HCT116 (cell line): Measurements from ENCODE around the gene MARVELD1. TPM values are rescaled to one million over a fixed set of nuclear protein-coding genes. Genes with fewer than 3 reads are reported as not detected.

Experiments used
- ATAC-seq: fragments of 200-7000 bp; cut with Tn5 transposase; 2 replicates; pipeline ENCODE4 v1.9.1; 2020; ENCODE audit warnings: mild to moderate bottlenecking, moderate library complexity
- BruUV-seq: library from RNA; stranded (reverse); fragments of 400-500 nt; replicated peaks from 2 replicates; lab custom pipeline; 2021; lab: Mats Ljungman, UMichigan
- CTCF ChIA-PET: fragments of 300-600 bp; sonication (Branson Sonifier 250); formaldehyde crosslinking; loops from one replicate; lab custom pipeline; 2021; ENCODE audit warnings: antibody characterized with exemption; lab: Charles Lee
- POLR2A ChIA-PET: fragments of 300-600, 350-600 bp; sonication (Branson Sonifier 250); formaldehyde crosslinking; loops from one replicate; lab custom pipeline; 2021; ENCODE audit warnings: antibody characterized with exemption; lab: Charles Lee
- RAD21 ChIA-PET, 2 experiments: fragments of 300-600 bp; sonication (Branson Sonifier 250); formaldehyde crosslinking; loops; one replicate each; lab custom pipeline; 2023; ENCODE audit warnings: low total read pairs in 2 of 2; ENCODE audit not compliant: uncharacterized antibody in 2 of 2, unreplicated experiment in 2 of 2, low non-redundant PET in 1 of 2; lab: Charles Lee
- DNase-seq: peaks from one replicate; pipeline ENCODE4 v3.0.0-alpha.2; 2010; ENCODE audit warnings: low read depth, low spot score
- H2AFZ ChIP-seq: fragments of 200-600 bp; shearing (Covaris generic), sonication (generic); 2 replicates; pipeline ENCODE4 v1.6.1; 2017; ENCODE audit warnings: low read depth, mixed run types, mixed read lengths, antibody characterized with exemption, low read length; ENCODE audit not compliant: poor library complexity, severe bottlenecking
- H3K27ac ChIP-seq: 2 replicates; pipeline ENCODE4 v1.5.1; 2012; ENCODE audit warnings: low read depth, low read length
- H3K27me3 ChIP-seq: fragments of 200-600 bp; sonication (generic); 2 replicates; pipeline ENCODE4 v1.6.1; 2016; ENCODE audit warnings: mixed run types, low read length, mixed read lengths; ENCODE audit not compliant: insufficient read depth
- H3K36me3 ChIP-seq, 2 experiments: fragments of 200-500 bp in 1 of 2; fragments of 200-600 bp in 1 of 2; sonication (Bioruptor generic) in 1 of 2; sonication (generic) in 1 of 2; 2 replicates each; pipeline versions ENCODE4 v1.5.1 to v1.6.1; 2014 to 2016; ENCODE audit warnings: low read length in 2 of 2, inconsistent platforms in 1 of 2, mixed read lengths in 1 of 2, mixed run types in 1 of 2; ENCODE audit not compliant: insufficient read depth in 2 of 2, control insufficient read depth in 1 of 2
- H3K4me1 ChIP-seq, 2 experiments: fragments of 200-600 bp in 1 of 2; sonication (generic) in 1 of 2; 2 replicates each; pipeline versions ENCODE4 v1.5.1 to v1.6.1; 2012 to 2017; ENCODE audit warnings: low read length in 2 of 2, inconsistent platforms in 1 of 2, mild to moderate bottlenecking in 1 of 2, mixed read lengths in 1 of 2, mixed run types in 1 of 2, moderate library complexity in 1 of 2; ENCODE audit not compliant: insufficient read depth in 2 of 2, control insufficient read depth in 1 of 2
- H3K4me2 ChIP-seq: fragments of 200-600 bp; sonication (generic); 2 replicates; pipeline ENCODE4 v1.6.1; 2017; ENCODE audit warnings: mixed run types, low read length, mixed read lengths
- H3K4me3 ChIP-seq, 2 experiments: fragments of 200-600 bp in 1 of 2; sonication (generic) in 1 of 2; replicated peaks in 1 of 2; 2 replicates each; pipeline ENCODE4 v1.5.1; 2011 to 2016; ENCODE audit warnings: low read length in 2 of 2, control low read depth in 1 of 2, low read depth in 1 of 2, mild to moderate bottlenecking in 1 of 2, mixed read lengths in 1 of 2, mixed run types in 1 of 2
- H3K79me2 ChIP-seq: fragments of 200-600 bp; sonication (generic); 2 replicates; pipeline ENCODE4 v1.6.1; 2017; ENCODE audit warnings: mild to moderate bottlenecking, mixed run types, low read length, moderate library complexity, mixed read lengths; ENCODE audit not compliant: insufficient read depth
- H3K9ac ChIP-seq: fragments of 200-600 bp; sonication (generic); 2 replicates; pipeline ENCODE4 v1.6.1; 2016; ENCODE audit warnings: low read length, mixed read lengths
- H3K9me2 ChIP-seq: fragments of 200-600 bp; sonication (generic), shearing (Covaris generic); 2 replicates; pipeline ENCODE4 v1.6.1; 2017; ENCODE audit warnings: mixed run types, mild to moderate bottlenecking, moderate library complexity; ENCODE audit not compliant: insufficient read depth
- H3K9me3 ChIP-seq, 2 experiments: fragments of 200-500 bp in 1 of 2; fragments of 200-600 bp in 1 of 2; sonication (Bioruptor generic) in 1 of 2; sonication (generic) in 1 of 2; 2 replicates each; pipeline ENCODE4 v1.6.1; 2014 to 2017; ENCODE audit warnings: low read length in 2 of 2, mixed read lengths in 2 of 2, inconsistent platforms in 1 of 2, low read depth in 1 of 2, mild to moderate bottlenecking in 1 of 2, mixed run types in 1 of 2, moderate library complexity in 1 of 2; ENCODE audit not compliant: control insufficient read depth in 1 of 2, insufficient read depth in 1 of 2
- H4K20me1 ChIP-seq: fragments of 200-600 bp; sonication (generic), shearing (Covaris generic); 2 replicates; pipeline ENCODE4 v1.6.1; 2017; ENCODE audit warnings: mixed run types, mild to moderate bottlenecking, moderate library complexity; ENCODE audit not compliant: insufficient read depth
- EGR1 ChIP-seq: IDR thresholded peaks from 2 replicates; pipeline ENCODE4 v1.6.1; 2012; ENCODE audit warnings: low read depth
- ELF1 ChIP-seq: IDR thresholded peaks from 2 replicates; pipeline ENCODE4 v1.6.1; 2012; ENCODE audit warnings: low read depth, borderline replicate concordance
- EZH2 ChIP-seq: fragments of 200-600 bp; sonication (generic); IDR thresholded peaks from 2 replicates; pipeline ENCODE4 v1.6.1; 2017; ENCODE audit warnings: antibody characterized with exemption, mixed run types
- EZH2phosphoT487 ChIP-seq: fragments of 200-600 bp; IDR thresholded peaks from 2 replicates; pipeline ENCODE4 v1.6.1; 2018; ENCODE audit warnings: antibody characterized with exemption, borderline replicate concordance
- FOSL1 ChIP-seq: IDR thresholded peaks from 2 replicates; pipeline ENCODE4 v1.6.1; 2012; ENCODE audit warnings: low read depth
- JUND ChIP-seq: IDR thresholded peaks from 2 replicates; pipeline ENCODE4 v1.6.1; 2012
- POLR2A ChIP-seq: IDR thresholded peaks from 2 replicates; pipeline ENCODE4 v1.7.0; 2011; ENCODE audit warnings: borderline replicate concordance; ENCODE audit not compliant: insufficient read depth, insufficient read length; ENCODE audit errors: extremely low read depth
- RAD21 ChIP-seq: IDR thresholded peaks from 2 replicates; pipeline ENCODE4 v1.6.1; 2012; ENCODE audit warnings: low read depth, mild to moderate bottlenecking
- SP1 ChIP-seq: IDR thresholded peaks from 2 replicates; pipeline ENCODE4 v1.6.1; 2012; ENCODE audit warnings: low read depth
- SRF ChIP-seq: IDR thresholded peaks from 2 replicates; pipeline ENCODE4 v1.6.1; 2012; ENCODE audit warnings: low read depth
- intact Hi-C: fragments of 100-400 bp; cut with micrococcal nuclease; formaldehyde crosslinking; loops from 2 replicates; pipeline ENCODE4 v1.10.0; 2022
- total RNA-seq: library from RNA; stranded (reverse); gene quantifications from one replicate; pipeline ENCODE4 v1.2.1, GENCODE V29; 2021; ENCODE audit not compliant: unreplicated experiment
- TF ChIP-seq, protein P1 (sequence below): IDR thresholded peaks from 2 replicates; pipeline ENCODE4 v1.6.1; 2012; ENCODE audit warnings: low read depth
- TF ChIP-seq, protein P2 (sequence below): IDR thresholded peaks from 2 replicates; pipeline ENCODE4 v1.6.1; 2011; ENCODE audit warnings: mild to moderate bottlenecking, low read length, moderate library complexity; ENCODE audit not compliant: insufficient replicate concordance; ENCODE audit errors: extremely low read depth

Gene MARVELD1
- total RNA-seq, 1 experiment from 2014 or later = 36.1 TPM

DNA sequence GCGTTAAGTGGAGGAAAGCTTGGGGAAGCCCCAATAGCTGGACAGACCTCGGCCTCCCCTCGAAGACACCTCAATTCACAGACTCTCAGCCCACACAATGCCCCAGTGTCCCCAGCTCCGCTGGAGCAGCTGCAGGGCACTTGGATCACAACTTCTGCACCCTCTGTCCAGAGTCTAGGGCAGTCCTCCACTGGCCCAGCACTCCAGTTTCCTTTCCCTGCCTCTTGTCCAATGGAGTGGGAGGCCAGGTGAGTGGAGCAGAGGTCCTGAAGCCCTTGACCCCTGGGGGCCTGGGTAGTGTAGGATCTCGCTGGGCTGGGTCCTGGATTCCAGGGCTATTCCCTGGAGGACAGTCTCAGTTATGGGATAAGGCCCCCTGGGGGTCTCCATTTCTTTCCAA lies 46.4 kb downstream of the MARVELD1 start:
- ChIA-PET POLR2A (no interaction called here), CTCF (interaction anchor here (2.1 to 2.3 kb wide), 2 partner anchors 109 to 281 kb away, joined by 7 to 11 read pairs; no protein-coding TSS in a partner anchor), RAD21 (no interaction called here)
- ATAC-seq (no peak), DNase-seq (no peak)
- no peaks in the 10 kb centered on the region for H3K9me2 ChIP-seq
- TF ChIP-seq, protein P1, sequence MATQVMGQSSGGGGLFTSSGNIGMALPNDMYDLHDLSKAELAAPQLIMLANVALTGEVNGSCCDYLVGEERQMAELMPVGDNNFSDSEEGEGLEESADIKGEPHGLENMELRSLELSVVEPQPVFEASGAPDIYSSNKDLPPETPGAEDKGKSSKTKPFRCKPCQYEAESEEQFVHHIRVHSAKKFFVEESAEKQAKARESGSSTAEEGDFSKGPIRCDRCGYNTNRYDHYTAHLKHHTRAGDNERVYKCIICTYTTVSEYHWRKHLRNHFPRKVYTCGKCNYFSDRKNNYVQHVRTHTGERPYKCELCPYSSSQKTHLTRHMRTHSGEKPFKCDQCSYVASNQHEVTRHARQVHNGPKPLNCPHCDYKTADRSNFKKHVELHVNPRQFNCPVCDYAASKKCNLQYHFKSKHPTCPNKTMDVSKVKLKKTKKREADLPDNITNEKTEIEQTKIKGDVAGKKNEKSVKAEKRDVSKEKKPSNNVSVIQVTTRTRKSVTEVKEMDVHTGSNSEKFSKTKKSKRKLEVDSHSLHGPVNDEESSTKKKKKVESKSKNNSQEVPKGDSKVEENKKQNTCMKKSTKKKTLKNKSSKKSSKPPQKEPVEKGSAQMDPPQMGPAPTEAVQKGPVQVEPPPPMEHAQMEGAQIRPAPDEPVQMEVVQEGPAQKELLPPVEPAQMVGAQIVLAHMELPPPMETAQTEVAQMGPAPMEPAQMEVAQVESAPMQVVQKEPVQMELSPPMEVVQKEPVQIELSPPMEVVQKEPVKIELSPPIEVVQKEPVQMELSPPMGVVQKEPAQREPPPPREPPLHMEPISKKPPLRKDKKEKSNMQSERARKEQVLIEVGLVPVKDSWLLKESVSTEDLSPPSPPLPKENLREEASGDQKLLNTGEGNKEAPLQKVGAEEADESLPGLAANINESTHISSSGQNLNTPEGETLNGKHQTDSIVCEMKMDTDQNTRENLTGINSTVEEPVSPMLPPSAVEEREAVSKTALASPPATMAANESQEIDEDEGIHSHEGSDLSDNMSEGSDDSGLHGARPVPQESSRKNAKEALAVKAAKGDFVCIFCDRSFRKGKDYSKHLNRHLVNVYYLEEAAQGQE = no peak
- TF ChIP-seq SP1 (no peak), SRF (no peak), EZH2phosphoT487 (no peak), POLR2A (no peak), FOSL1 (no peak), EGR1 (no peak), EZH2 (no peak), RAD21 (no peak), ELF1 (no peak), JUND (no peak)
- TF ChIP-seq, protein P2, sequence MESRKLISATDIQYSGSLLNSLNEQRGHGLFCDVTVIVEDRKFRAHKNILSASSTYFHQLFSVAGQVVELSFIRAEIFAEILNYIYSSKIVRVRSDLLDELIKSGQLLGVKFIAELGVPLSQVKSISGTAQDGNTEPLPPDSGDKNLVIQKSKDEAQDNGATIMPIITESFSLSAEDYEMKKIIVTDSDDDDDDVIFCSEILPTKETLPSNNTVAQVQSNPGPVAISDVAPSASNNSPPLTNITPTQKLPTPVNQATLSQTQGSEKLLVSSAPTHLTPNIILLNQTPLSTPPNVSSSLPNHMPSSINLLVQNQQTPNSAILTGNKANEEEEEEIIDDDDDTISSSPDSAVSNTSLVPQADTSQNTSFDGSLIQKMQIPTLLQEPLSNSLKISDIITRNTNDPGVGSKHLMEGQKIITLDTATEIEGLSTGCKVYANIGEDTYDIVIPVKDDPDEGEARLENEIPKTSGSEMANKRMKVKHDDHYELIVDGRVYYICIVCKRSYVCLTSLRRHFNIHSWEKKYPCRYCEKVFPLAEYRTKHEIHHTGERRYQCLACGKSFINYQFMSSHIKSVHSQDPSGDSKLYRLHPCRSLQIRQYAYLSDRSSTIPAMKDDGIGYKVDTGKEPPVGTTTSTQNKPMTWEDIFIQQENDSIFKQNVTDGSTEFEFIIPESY = no peak
- H3K4me1 ChIP-seq = peaks cover 2 to 4% of the 10 kb centered on the region in 2 experiments; a peak in 3 of 4 replicates
- H3K36me3 ChIP-seq = peaks cover 20 to 26% of the 10 kb centered on the region in 2 experiments; a peak in 3 of 4 replicates
- intact Hi-C loops = loop anchor here (1.0 to 5.0 kb wide), 3 partner anchors 109 to 281 kb away; no protein-coding TSS in a partner anchor
- no peaks in the 10 kb centered on the region for H3K79me2 ChIP-seq
- no peak overlapping the region for H2AFZ ChIP-seq
- no peak overlapping the region for H3K9ac ChIP-seq
- no peaks in the 10 kb centered on the region for H3K9me3 ChIP-seq
- no peak overlapping the region for H3K4me3 ChIP-seq
- H4K20me1 ChIP-seq = no peaks in the 10 kb centered on the region
- no peaks in the 10 kb centered on the region for H3K27me3 ChIP-seq
- no peak overlapping the region for H3K4me2 ChIP-seq
- BruUV-seq = no TSS peak
- H3K27ac ChIP-seq = no peak overlapping the region
